RWPE2 (cell line): ENCODE measurements around the gene PRMT9.

Experiments
- ATAC-seq: fragments of 200-7000 bp; cut with Tn5 transposase; 3 replicates; pipeline ENCODE4 v1.9.1; 2021; ENCODE audit warnings: low read depth
- DNase-seq: peaks from one replicate; pipeline ENCODE4 v3.0.0-alpha.2; 2020; ENCODE audit warnings: low spot score
- H3K27ac ChIP-seq: fragments of 450-650 bp; 2 replicates; pipeline ENCODE4 v1.5.1; 2017; ENCODE audit warnings: mild to moderate bottlenecking; ENCODE audit not compliant: poor library complexity, severe bottlenecking
- H3K27me3 ChIP-seq: fragments of 250-450 bp; sonication (Bioruptor Pico); 2 replicates; pipeline ENCODE4 v1.5.1; 2021; ENCODE audit warnings: mild to moderate bottlenecking, moderate library complexity; ENCODE audit not compliant: insufficient read depth, poor library complexity, severe bottlenecking
- H3K36me3 ChIP-seq: fragments of 250-450 bp; sonication (Bioruptor Pico); 2 replicates; pipeline ENCODE4 v1.5.1; 2020; ENCODE audit warnings: low read depth, mild to moderate bottlenecking, moderate library complexity
- H3K4me1 ChIP-seq: fragments of 250-450 bp; sonication (Bioruptor Pico); 2 replicates; pipeline ENCODE4 v1.5.1; 2021; ENCODE audit warnings: mild to moderate bottlenecking, moderate library complexity; ENCODE audit not compliant: insufficient read depth, poor library complexity, severe bottlenecking
- H3K4me3 ChIP-seq: fragments of 250-450 bp; sonication (Bioruptor Pico); 2 replicates; pipeline ENCODE4 v1.5.1; 2021; ENCODE audit warnings: mild to moderate bottlenecking, moderate library complexity; ENCODE audit not compliant: severe bottlenecking
- H3K9me3 ChIP-seq: fragments of 250-450 bp; sonication (Bioruptor Pico); 2 replicates; pipeline ENCODE4 v1.5.1; 2021; ENCODE audit warnings: mild to moderate bottlenecking, moderate library complexity; ENCODE audit not compliant: severe bottlenecking
- CTCF ChIP-seq: fragments of 450-650 bp; IDR thresholded peaks from one replicate; pipeline ENCODE4 v1.5.1; 2017; ENCODE audit warnings: mild to moderate bottlenecking, moderate library complexity; ENCODE audit not compliant: poor library complexity, severe bottlenecking

Gene PRMT9

GRCh38 chr4:147682755-147683154, 1.2 kb downstream of the PRMT9 start:
- no peak for ATAC-seq
- H3K36me3 ChIP-seq: no peaks in the 10 kb centered on the region
- H3K27me3 ChIP-seq: no peaks in the 10 kb centered on the region
- peak overlapping the region; percentile 37 for H3K27ac ChIP-seq
- TF ChIP-seq CTCF: no peak
- H3K4me3 ChIP-seq: peak overlapping the region; percentile 49
- peaks cover 5% of the 10 kb centered on the region for H3K4me1 ChIP-seq
- DNase-seq: no peak
- no peaks in the 10 kb centered on the region for H3K9me3 ChIP-seq

- ATAC-seq (no peak), DNase-seq (no peak)
- no peaks in the 10 kb centered on the region for H3K27me3 ChIP-seq
- no peaks in the 10 kb centered on the region for H3K9me3 ChIP-seq
- H3K27ac ChIP-seq: no peak overlapping the region
- no peak overlapping the region for H3K4me3 ChIP-seq
- no peaks in the 10 kb centered on the region; the same call in 1 of the 2 replicates for H3K36me3 ChIP-seq
- no peak for TF ChIP-seq CTCF
- H3K4me1 ChIP-seq: peaks cover 5% of the 10 kb centered on the region
Measured at GRCh38 chr4:147678796-147679549, 5.0 kb downstream of the PRMT9 start.

GRCh38 chr4:147678106-147678505, 5.9 kb downstream of the PRMT9 start:
- Histone ChIP-seq H3K4me1 (peaks cover 5% of the 10 kb centered on the region), H3K36me3 (peaks cover 1% of the 10 kb centered on the region), H3K9me3 (no peaks in the 10 kb centered on the region), H3K4me3 (no peak overlapping the region), H3K27me3 (no peaks in the 10 kb centered on the region), H3K27ac (no peak overlapping the region)
- no peak for ATAC-seq
- DNase-seq: no peak
- TF ChIP-seq CTCF: no peak

GRCh38 chr4:147674496-147674895, 9.5 kb downstream of the PRMT9 start:
- DNase-seq: no peak
- no peak for TF ChIP-seq CTCF
- H3K27me3 ChIP-seq: no peaks in the 10 kb centered on the region

GRCh38 chr4:147674073-147674472, 9.9 kb downstream of the PRMT9 start:
- Histone ChIP-seq H3K4me3 (no peak overlapping the region), H3K9me3 (no peaks in the 10 kb centered on the region), H3K36me3 (peaks cover 26% of the 10 kb centered on the region), H3K4me1 (no peaks in the 10 kb centered on the region), H3K27me3 (no peaks in the 10 kb centered on the region), H3K27ac (no peak overlapping the region)
- ATAC-seq (no peak), DNase-seq (no peak)
- TF ChIP-seq CTCF: no peak

More at GRCh38 chr4:147674496-147674895, 9.5 kb downstream of the PRMT9 start:
- H3K36me3 ChIP-seq: peaks cover 26% of the 10 kb centered on the region
- no peaks in the 10 kb centered on the region for H3K9me3 ChIP-seq
- ATAC-seq: peak; percentile 36; the same call in 2 of the 3 replicates
- H3K4me1 ChIP-seq: no peaks in the 10 kb centered on the region
- H3K4me3 ChIP-seq: no peak overlapping the region
- no peak overlapping the region for H3K27ac ChIP-seq
